Measurements from ENCODE around the gene CFC1. TPM values are rescaled to one million over a fixed set of nuclear protein-coding genes. Genes with fewer than 3 reads are reported as not detected.

CFC1 gene
- polyA plus RNA-seq, 1 experiment = not detected

Small RNA genes lying within 50 kb of the gene (small RNA-seq; reads per million reads assigned to genes)
- gene RF00017 (ENCODE audit: insufficient read length, low read depth) = not detected
- not detected for gene RNU6-848P (ENCODE audit: insufficient read length, low read depth)

Other genes starting within 250 kb of the CFC1 start
- 10.1 and 11.6 TPM in 2 replicates for gene PTPN18, start 243.5 kb downstream of the CFC1 start, polyA plus RNA-seq (2011; rRNA removed)
- not detected in 2 replicates for gene POTEI, start 90.2 kb downstream of the CFC1 start, polyA plus RNA-seq (2011; rRNA removed)
- not detected in 2 replicates for gene CFC1B, start 78.4 kb downstream of the CFC1 start, polyA plus RNA-seq (2011; rRNA removed)
- gene POTEJ, start 11.9 kb upstream of the CFC1 start, polyA plus RNA-seq (2011; rRNA removed) = not detected in 2 replicates
- gene GPR148, start 129.5 kb upstream of the CFC1 start, polyA plus RNA-seq (2011; rRNA removed) = not detected in 2 replicates
- not detected in 2 replicates for gene AMER3, start 156.0 kb upstream of the CFC1 start, polyA plus RNA-seq (2011; rRNA removed)
- 0.84 and 0.95 TPM in 2 replicates for gene ARHGEF4, start 237.3 kb upstream of the CFC1 start, polyA plus RNA-seq (2011; rRNA removed)